ENCODE measurements around the gene RASA3.

GRCh38 chr13:114088863-114089262, 43.6 kb downstream of the RASA3 start:
- TF ChIP-seq SMC3 (conservative IDR thresholded peaks at IDR 0.05; ENCODE audit: insufficient read depth, low read depth, low read length): no peak
- TF ChIP-seq HNRNPL (IDR thresholded peaks at IDR 0.05; ENCODE audit: low read depth, low read length): no peak
- TF ChIP-seq SP1 (CRISPR knock-in tag; IDR thresholded peaks at IDR 0.05): no peak
- TF ChIP-seq SMAD1 (IDR thresholded peaks at IDR 0.05; ENCODE audit: low read depth, low read length, partially characterized antibody): no peak
- no peak for TF ChIP-seq EZH2 (IDR thresholded peaks at IDR 0.05; ENCODE audit: borderline replicate concordance, low read depth, low read length)
- no peak for TF ChIP-seq SPI1 (IDR thresholded peaks at IDR 0.05; ENCODE audit: borderline replicate concordance, low read depth, low read length)
- TF ChIP-seq NKRF (IDR thresholded peaks at IDR 0.05; ENCODE audit: borderline replicate concordance): no peak
- no peak for TF ChIP-seq GABPA (tag; conservative IDR thresholded peaks at IDR 0.05; ENCODE audit: low read depth)
- TF ChIP-seq, protein P1, sequence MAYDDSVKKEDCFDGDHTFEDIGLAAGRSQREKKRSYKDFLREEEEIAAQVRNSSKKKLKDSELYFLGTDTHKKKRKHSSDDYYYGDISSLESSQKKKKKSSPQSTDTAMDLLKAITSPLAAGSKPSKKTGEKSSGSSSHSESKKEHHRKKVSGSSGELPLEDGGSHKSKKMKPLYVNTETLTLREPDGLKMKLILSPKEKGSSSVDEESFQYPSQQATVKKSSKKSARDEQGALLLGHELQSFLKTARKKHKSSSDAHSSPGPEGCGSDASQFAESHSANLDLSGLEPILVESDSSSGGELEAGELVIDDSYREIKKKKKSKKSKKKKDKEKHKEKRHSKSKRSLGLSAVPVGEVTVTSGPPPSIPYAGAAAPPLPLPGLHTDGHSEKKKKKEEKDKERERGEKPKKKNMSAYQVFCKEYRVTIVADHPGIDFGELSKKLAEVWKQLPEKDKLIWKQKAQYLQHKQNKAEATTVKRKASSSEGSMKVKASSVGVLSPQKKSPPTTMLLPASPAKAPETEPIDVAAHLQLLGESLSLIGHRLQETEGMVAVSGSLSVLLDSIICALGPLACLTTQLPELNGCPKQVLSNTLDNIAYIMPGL (CRISPR knock-in tag; IDR thresholded peaks at IDR 0.05): no peak
- no peak for TF ChIP-seq RCOR1 (IDR thresholded peaks at IDR 0.05; ENCODE audit: borderline replicate concordance in 1 of 2, low read depth in 2 of 2, low read length in 2 of 2)

All from K562 (cell line).